A673 (cell line): ENCODE results near the gene PRKAR1A. TPM values are rescaled to one million over a fixed set of nuclear protein-coding genes. Genes with fewer than 3 reads are reported as not detected.

Experiments used
- BruUV-seq: library from RNA; stranded (reverse); fragments of 400-500 nt; replicated peaks from 2 replicates; lab custom pipeline; 2021; lab: Mats Ljungman, UMichigan
- CTCF ChIA-PET: fragments of 300-600 bp; sonication (Branson Sonifier 250); formaldehyde crosslinking; loops from one replicate; lab custom pipeline; 2022; ENCODE audit warnings: antibody characterized with exemption; lab: Charles Lee
- POLR2A ChIA-PET: fragments of 300-600 bp; sonication (Branson Sonifier 250); formaldehyde crosslinking; loops from one replicate; lab custom pipeline; 2022; ENCODE audit warnings: antibody characterized with exemption; ENCODE audit not compliant: low non-redundant PET; lab: Charles Lee
- DNase-seq: peaks from one replicate; pipeline ENCODE4 v3.0.0-alpha.2; 2015; ENCODE audit warnings: low spot score
- H3K27ac ChIP-seq: fragments of 200-600 bp; sonication (generic); 2 replicates; pipeline ENCODE4 v1.5.1; 2016; ENCODE audit warnings: mixed run types, low read depth, mild to moderate bottlenecking, mixed read lengths, antibody characterized with exemption, low read length; ENCODE audit not compliant: poor library complexity, severe bottlenecking
- H3K27me3 ChIP-seq: fragments of 200-600 bp; sonication (generic); replicated peaks from 2 replicates; pipeline ENCODE4 v1.6.1; 2017; ENCODE audit warnings: mixed run types, low read depth, mild to moderate bottlenecking, mixed read lengths, antibody characterized with exemption, low read length; ENCODE audit not compliant: insufficient read depth, poor library complexity
- H3K36me3 ChIP-seq: fragments of 200-600 bp; sonication (generic); 2 replicates; pipeline ENCODE4 v1.6.1; 2016; ENCODE audit warnings: mixed run types, mild to moderate bottlenecking, mixed read lengths, antibody characterized with exemption, low read length; ENCODE audit not compliant: insufficient read depth, poor library complexity, severe bottlenecking
- H3K4me1 ChIP-seq: fragments of 200-600 bp; sonication (generic); 2 replicates; pipeline ENCODE4 v1.6.1; 2017; ENCODE audit warnings: mixed run types, mild to moderate bottlenecking, mixed read lengths, antibody characterized with exemption, low read length; ENCODE audit not compliant: insufficient read depth, poor library complexity, severe bottlenecking
- H3K4me3 ChIP-seq: fragments of 200-600 bp; sonication (generic); 2 replicates; pipeline ENCODE4 v1.5.1; 2016; ENCODE audit warnings: low read depth, mixed run types, mild to moderate bottlenecking, mixed read lengths, low read length; ENCODE audit not compliant: poor library complexity, severe bottlenecking
- H3K9me3 ChIP-seq: fragments of 200-600 bp; sonication (generic); 2 replicates; pipeline ENCODE4 v1.6.1; 2016; ENCODE audit warnings: mixed run types, low read depth, mild to moderate bottlenecking, mixed read lengths, antibody characterized with exemption, low read length; ENCODE audit not compliant: poor library complexity, severe bottlenecking
- EZH2 ChIP-seq: fragments of 200-600 bp; sonication (generic); IDR thresholded peaks from 2 replicates; pipeline ENCODE4 v1.6.1; 2017; ENCODE audit warnings: borderline replicate concordance, low read depth, mild to moderate bottlenecking, mixed read lengths, antibody characterized with exemption, low read length; ENCODE audit not compliant: poor library complexity, severe bottlenecking
- intact Hi-C: fragments of 100-400 bp; cut with micrococcal nuclease; formaldehyde crosslinking; loops from one replicate; pipeline ENCODE4 v1.10.0; 2022; ENCODE audit not compliant: unreplicated experiment
- total RNA-seq: library from RNA; stranded (reverse); gene quantifications from 2 replicates; pipeline ENCODE4 v1.2.3, GENCODE V29; 2021
- TF ChIP-seq, protein P1 (sequence below): fragments of 300-800, 200-600 bp; sonication (generic); conservative IDR thresholded peaks from 2 replicates; pipeline ENCODE4 v1.5.1; 2017; ENCODE audit warnings: low read depth, mild to moderate bottlenecking, antibody characterized with exemption, low read length, moderate library complexity, mixed read lengths

Gene PRKAR1A
- total RNA-seq, 1 experiment from 2014 or later = 168 TPM

DNA sequence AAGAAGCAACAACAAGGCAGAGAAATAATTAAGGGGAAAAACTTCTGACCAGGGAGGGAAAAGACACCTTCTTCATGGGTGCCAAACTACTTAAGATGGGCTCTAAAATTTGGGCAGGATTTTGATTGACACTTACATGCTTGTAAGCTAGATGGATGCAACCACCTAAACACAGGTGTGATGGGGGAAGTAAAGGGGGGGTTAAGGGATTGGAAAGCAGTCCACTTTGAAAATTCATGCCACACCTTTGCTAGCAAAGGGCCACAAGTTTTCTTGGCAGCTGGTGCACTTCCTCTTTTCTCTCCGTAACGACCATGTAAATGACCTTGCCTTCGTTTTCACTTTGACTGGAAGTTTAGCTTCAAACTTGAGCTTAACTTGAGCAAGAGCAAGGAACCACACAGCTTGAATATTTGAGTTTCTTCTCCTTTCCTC lies 14.3 kb upstream of the PRKAR1A start:
- Histone ChIP-seq H3K27ac (no peak overlapping the region), H3K36me3 (no peaks in the 10 kb centered on the region), H3K4me3 (no peak overlapping the region), H3K27me3 (no peaks in the 10 kb centered on the region), H3K9me3 (no peaks in the 10 kb centered on the region), H3K4me1 (no peaks in the 10 kb centered on the region)
- POLR2A ChIA-PET = no interaction called here
- DNase-seq = no peak
- TF ChIP-seq EZH2 = no peak
- TF ChIP-seq, protein P1, sequence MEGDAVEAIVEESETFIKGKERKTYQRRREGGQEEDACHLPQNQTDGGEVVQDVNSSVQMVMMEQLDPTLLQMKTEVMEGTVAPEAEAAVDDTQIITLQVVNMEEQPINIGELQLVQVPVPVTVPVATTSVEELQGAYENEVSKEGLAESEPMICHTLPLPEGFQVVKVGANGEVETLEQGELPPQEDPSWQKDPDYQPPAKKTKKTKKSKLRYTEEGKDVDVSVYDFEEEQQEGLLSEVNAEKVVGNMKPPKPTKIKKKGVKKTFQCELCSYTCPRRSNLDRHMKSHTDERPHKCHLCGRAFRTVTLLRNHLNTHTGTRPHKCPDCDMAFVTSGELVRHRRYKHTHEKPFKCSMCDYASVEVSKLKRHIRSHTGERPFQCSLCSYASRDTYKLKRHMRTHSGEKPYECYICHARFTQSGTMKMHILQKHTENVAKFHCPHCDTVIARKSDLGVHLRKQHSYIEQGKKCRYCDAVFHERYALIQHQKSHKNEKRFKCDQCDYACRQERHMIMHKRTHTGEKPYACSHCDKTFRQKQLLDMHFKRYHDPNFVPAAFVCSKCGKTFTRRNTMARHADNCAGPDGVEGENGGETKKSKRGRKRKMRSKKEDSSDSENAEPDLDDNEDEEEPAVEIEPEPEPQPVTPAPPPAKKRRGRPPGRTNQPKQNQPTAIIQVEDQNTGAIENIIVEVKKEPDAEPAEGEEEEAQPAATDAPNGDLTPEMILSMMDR = no peak
- no TSS peak for BruUV-seq
- intact Hi-C loops = no loop called here
- CTCF ChIA-PET = no interaction called here

DNA sequence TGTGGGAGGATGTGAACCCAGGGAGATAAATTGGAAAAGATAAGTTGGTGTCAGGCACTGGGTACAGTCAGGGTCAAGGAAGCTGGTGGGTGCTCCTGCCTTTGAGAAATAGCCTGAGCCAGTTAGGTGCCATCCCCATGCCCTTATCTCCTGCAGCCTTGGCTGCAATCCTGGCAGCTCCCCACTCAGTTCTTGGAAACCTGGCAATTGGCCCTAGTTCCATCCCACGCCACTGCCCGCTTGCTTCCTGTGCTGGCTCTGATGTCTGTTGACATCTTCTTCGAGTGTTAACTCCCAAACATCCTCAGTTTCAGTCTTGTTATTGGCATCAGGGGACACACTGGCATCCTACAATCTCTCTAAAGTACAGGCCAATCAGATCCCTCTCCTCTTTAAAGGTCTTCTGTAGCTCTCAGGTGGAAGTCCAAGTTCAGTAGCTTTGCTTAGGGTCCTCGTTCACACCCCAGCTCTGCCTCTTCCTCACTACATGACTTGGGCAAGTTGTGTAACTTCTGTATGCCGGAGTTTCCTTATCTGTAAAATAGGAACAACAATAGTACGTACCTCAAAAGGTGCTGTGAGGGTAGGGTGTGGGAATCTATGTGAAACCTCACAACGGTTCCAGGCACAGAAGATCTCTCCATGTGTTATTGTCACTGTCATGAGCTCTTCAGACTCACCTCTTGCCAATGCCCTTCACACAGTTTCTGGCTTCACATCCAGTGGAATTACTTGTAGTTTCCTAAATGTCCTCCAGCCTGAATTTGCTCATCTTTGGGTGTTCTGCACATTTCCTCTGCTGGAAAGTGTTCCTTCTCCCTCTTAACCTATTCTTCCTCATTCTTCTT lies 13.5 kb upstream of the PRKAR1A start:
- no TSS peak for BruUV-seq

DNA sequence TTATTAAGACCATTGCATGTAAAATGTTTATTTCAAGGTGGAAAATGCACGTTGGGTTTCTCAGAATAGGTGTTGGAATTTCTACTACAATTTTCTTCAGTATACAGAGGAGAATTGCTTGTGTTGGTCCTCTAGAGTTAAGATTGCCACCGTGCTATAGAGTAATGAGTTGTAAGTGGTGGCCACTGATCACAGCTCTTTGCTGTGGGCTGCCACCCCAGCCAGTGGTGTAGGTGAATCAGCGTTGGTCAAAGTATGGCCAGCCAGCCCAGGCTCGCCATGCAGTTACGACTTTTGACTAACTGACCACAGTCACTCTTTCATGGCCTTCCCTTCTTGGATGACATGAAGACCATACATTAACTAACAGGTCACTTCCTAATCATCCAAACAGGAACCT lies 12.6 kb upstream of the PRKAR1A start:
- Histone ChIP-seq H3K27me3 (no peaks in the 10 kb centered on the region), H3K4me1 (no peaks in the 10 kb centered on the region), H3K27ac (no peak overlapping the region), H3K9me3 (no peaks in the 10 kb centered on the region), H3K36me3 (no peaks in the 10 kb centered on the region), H3K4me3 (no peak overlapping the region)
- TF ChIP-seq EZH2 = no peak
- TF ChIP-seq, protein P1 = no peak
- BruUV-seq = no TSS peak
- no peak for DNase-seq
- POLR2A ChIA-PET = no interaction called here
- CTCF ChIA-PET = no interaction called here
- intact Hi-C loops = no loop called here

More for the DNA sequence above, 13.5 kb upstream of the PRKAR1A start:
- ChIA-PET POLR2A (no interaction called here), CTCF (interaction anchor here (0.5 kb wide), 1 partner anchor 453 kb away, joined by 3 read pairs; no protein-coding TSS in a partner anchor)
- Histone ChIP-seq H3K4me3 (no peak overlapping the region), H3K9me3 (no peaks in the 10 kb centered on the region), H3K27me3 (no peaks in the 10 kb centered on the region), H3K36me3 (no peaks in the 10 kb centered on the region), H3K4me1 (no peaks in the 10 kb centered on the region), H3K27ac (no peak overlapping the region)
- TF ChIP-seq EZH2 = no peak
- TF ChIP-seq, protein P1 = no peak
- no peak for DNase-seq
- intact Hi-C loops = no loop called here
